Vagina (tissue), 2 donors: ENCODE measurements around the gene DCDC2.

ENCODE experiments used
- CTCF ChIP-seq, 3 experiments: fragments of 450-650 bp in 2 of 3; fragments of 200-600 bp in 1 of 3; sonication (generic) in 1 of 3; IDR thresholded peaks; one replicate each; pipeline ENCODE4 v1.5.1; 2017 to 2019; ENCODE audit warnings: antibody characterized with exemption in 3 of 3, mild to moderate bottlenecking in 2 of 3, moderate library complexity in 2 of 3
- POLR2A ChIP-seq, 2 donors: fragments of 450-650 bp; IDR thresholded peaks; one replicate each; pipeline ENCODE4 v1.6.1; 2017; ENCODE audit warnings: antibody characterized with exemption in 2 of 2, mild to moderate bottlenecking in 2 of 2, moderate library complexity in 2 of 2
- POLR2AphosphoS5 ChIP-seq, 2 donors: sonication (generic); formaldehyde crosslinking; IDR thresholded peaks; one replicate each; pipeline ENCODE4 v1.9.0; 2017; ENCODE audit warnings: antibody characterized with exemption in 2 of 2, mild to moderate bottlenecking in 2 of 2, low read depth in 1 of 2; ENCODE audit not compliant: insufficient read depth in 1 of 2

- TF ChIP-seq POLR2AphosphoS5 (IDR thresholded peaks at IDR 0.05; ENCODE audit: insufficient read depth in 1 of 2, low read depth in 1 of 2) (no peak), CTCF (IDR thresholded peaks at IDR 0.05) (no peak), POLR2A (IDR thresholded peaks at IDR 0.05) (no peak)
Measured at GRCh38 chr6:24324617-24325016, 33.2 kb downstream of the DCDC2 start.
